ENCODE data around the gene BDKRB2. TPM values are rescaled to one million over a fixed set of nuclear protein-coding genes. Genes with fewer than 3 reads are reported as not detected.

BDKRB2 gene
- polyA plus RNA-seq, 2 of the 4 experiments (the other 2 are of a cell fraction) = 13.9 to 21.6 TPM

- ATAC-seq (peak; percentile 18 to 36; a peak in 3 of 6 replicates), FAIRE-seq (no peak), DNase-seq (ENCODE audit: low read depth in 1 of 2, low spot score in 1 of 2) (no peak)
- Histone ChIP-seq H3K4me3 (0 out of 3 replicates have a peak overlapping the region, but pooled peaks have one; percentile 2), H3K9me3 (peaks cover 20% of the 10 kb centered on the region), H3K4me1 (peaks cover 36% of the 10 kb centered on the region), H3K4me2 (peak overlapping the region; percentile 56), H3K27ac (peak overlapping the region; percentile 82 to 92)
- ChIA-PET POLR2A (no interaction called here), CTCF (interaction anchor here (1.8 to 3.1 kb wide), 4 partner anchors 9 to 167 kb away, joined by 5 to 12 read pairs (median 6); partner anchors contain the start of gene BDKRB1)
- 93% methylated on average over 5 of the region's 5 CpGs for WGBS (ENCODE audit: missing lambda C conversion rate)
- TF ChIP-seq EHMT2 (IDR thresholded peaks at IDR 0.05; ENCODE audit: low read depth) (no peak), MAX (IDR thresholded peaks at IDR 0.05) (no peak), HDAC2 (IDR thresholded peaks at IDR 0.05) (no peak), NFE2L2 (conservative IDR thresholded peaks at IDR 0.05; ENCODE audit: low read length) (no peak), RARB (CRISPR knock-in tag; IDR thresholded peaks at IDR 0.05) (no peak), ZC3H11A (IDR thresholded peaks at IDR 0.05) (no peak), ELK1 (IDR thresholded peaks at IDR 0.05; ENCODE audit: low read depth, low read length) (no peak), POLR2A (IDR thresholded peaks at IDR 0.05; ENCODE audit: low read length) (no peak), BHLHE40 (IDR thresholded peaks at IDR 0.05; ENCODE audit: low read depth, low read length) (no peak), CHD4 (IDR thresholded peaks at IDR 0.05; ENCODE audit: borderline replicate concordance) (no peak), HEYL (CRISPR knock-in tag; IDR thresholded peaks at IDR 0.05) (no peak)
Measured at GRCh38 chr14:96267916-96268315, 63.3 kb downstream of the BDKRB2 start.

GRCh38 chr14:96268431-96269358, 64.1 kb downstream of the BDKRB2 start:
- DNase-seq (ENCODE audit: low read depth in 1 of 2, low spot score in 1 of 2) (peak; percentile 78 to 82), FAIRE-seq (no peak), ATAC-seq (peak; percentile 85 to 90)
- Histone ChIP-seq H3K27ac (peak overlapping the region; percentile 82 to 92), H3K4me2 (peak overlapping the region; percentile 56), H3K4me1 (peaks cover 44% of the 10 kb centered on the region), H3K9me3 (peaks cover 21% of the 10 kb centered on the region), H3K4me3 (0 out of 3 replicates have a peak overlapping the region, but pooled peaks have one; percentile 2)
- ChIA-PET CTCF (interaction anchor here (0.5 to 3.1 kb wide), 7 partner anchors 12 to 270 kb away, joined by 3 to 12 read pairs (median 5); partner anchors contain the start of gene BDKRB1), POLR2A (interaction anchor here (1.4 kb wide), 1 partner anchor 22 kb away, joined by 5 read pairs; no protein-coding TSS in a partner anchor)
- WGBS (ENCODE audit: missing lambda C conversion rate) = 44% methylated on average over 20 of the region's 22 CpGs
- peak; percentile 42; the same call in 1 of the 2 replicates for TF ChIP-seq GATA3 (IDR thresholded peaks at IDR 0.05; ENCODE audit: borderline replicate concordance)
- no peak for TF ChIP-seq NFE2L2 (conservative IDR thresholded peaks at IDR 0.05; ENCODE audit: low read length)
- no peak for TF ChIP-seq NPAS2 (CRISPR knock-in tag; IDR thresholded peaks at IDR 0.05; ENCODE audit: borderline replicate concordance)
- TF ChIP-seq JUN (IDR thresholded peaks at IDR 0.05) = peak; percentile 53 to 72; a peak in 4 of 5 replicates
- TF ChIP-seq HMGXB4 (CRISPR knock-in tag; IDR thresholded peaks at IDR 0.05; ENCODE audit: borderline replicate concordance) = no peak
- no peak for TF ChIP-seq MYC (IDR thresholded peaks at IDR 0.05; ENCODE audit: borderline replicate concordance, low read length)
- TF ChIP-seq EHF (CRISPR knock-in tag; IDR thresholded peaks at IDR 0.05) = no peak
- no peak; the same call in 2 of the 3 replicates for TF ChIP-seq SMC3 (IDR thresholded peaks at IDR 0.05)
- TF ChIP-seq MAX (IDR thresholded peaks at IDR 0.05) = peak; percentile 50; the same call in 1 of the 2 replicates
- TF ChIP-seq PBX3 (IDR thresholded peaks at IDR 0.05) = no peak
- peak; percentile 70 to 80; a peak in 2 of 5 replicates for TF ChIP-seq EP300 (IDR thresholded peaks at IDR 0.05)
- no peak for TF ChIP-seq FOSB (CRISPR knock-in tag; IDR thresholded peaks at IDR 0.05)
- TF ChIP-seq RCOR1 (IDR thresholded peaks at IDR 0.05; ENCODE audit: low read depth, low read length) = no peak
- TF ChIP-seq CHD4 (IDR thresholded peaks at IDR 0.05; ENCODE audit: borderline replicate concordance) = no peak
- peak; percentile 61; the same call in 1 of the 2 replicates for TF ChIP-seq HES2 (IDR thresholded peaks at IDR 0.05)
- peak; percentile 71 for TF ChIP-seq JUNB (IDR thresholded peaks at IDR 0.05)
- TF ChIP-seq KDM5A (IDR thresholded peaks at IDR 0.05) = no peak
- TF ChIP-seq REST (IDR thresholded peaks at IDR 0.05) = no peak
- no peak for TF ChIP-seq RAD21 (conservative IDR thresholded peaks at IDR 0.05 in 1 of 2, IDR thresholded peaks at IDR 0.05 in 1 of 2)
